ENCODE results near the gene WNT16. TPM values are rescaled to one million over a fixed set of nuclear protein-coding genes. Genes with fewer than 3 reads are reported as not detected.
"Not testable (repeated sequence)": the region's sequence is repeated elsewhere in the genome, so short reads cannot be mapped to it uniquely, and the experiment has no call there.

The WNT16 gene, protein sequence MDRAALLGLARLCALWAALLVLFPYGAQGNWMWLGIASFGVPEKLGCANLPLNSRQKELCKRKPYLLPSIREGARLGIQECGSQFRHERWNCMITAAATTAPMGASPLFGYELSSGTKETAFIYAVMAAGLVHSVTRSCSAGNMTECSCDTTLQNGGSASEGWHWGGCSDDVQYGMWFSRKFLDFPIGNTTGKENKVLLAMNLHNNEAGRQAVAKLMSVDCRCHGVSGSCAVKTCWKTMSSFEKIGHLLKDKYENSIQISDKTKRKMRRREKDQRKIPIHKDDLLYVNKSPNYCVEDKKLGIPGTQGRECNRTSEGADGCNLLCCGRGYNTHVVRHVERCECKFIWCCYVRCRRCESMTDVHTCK
- total RNA-seq (2014; rRNA removed; shearing (Covaris generic)), result not detected in 2 replicates

DNA sequence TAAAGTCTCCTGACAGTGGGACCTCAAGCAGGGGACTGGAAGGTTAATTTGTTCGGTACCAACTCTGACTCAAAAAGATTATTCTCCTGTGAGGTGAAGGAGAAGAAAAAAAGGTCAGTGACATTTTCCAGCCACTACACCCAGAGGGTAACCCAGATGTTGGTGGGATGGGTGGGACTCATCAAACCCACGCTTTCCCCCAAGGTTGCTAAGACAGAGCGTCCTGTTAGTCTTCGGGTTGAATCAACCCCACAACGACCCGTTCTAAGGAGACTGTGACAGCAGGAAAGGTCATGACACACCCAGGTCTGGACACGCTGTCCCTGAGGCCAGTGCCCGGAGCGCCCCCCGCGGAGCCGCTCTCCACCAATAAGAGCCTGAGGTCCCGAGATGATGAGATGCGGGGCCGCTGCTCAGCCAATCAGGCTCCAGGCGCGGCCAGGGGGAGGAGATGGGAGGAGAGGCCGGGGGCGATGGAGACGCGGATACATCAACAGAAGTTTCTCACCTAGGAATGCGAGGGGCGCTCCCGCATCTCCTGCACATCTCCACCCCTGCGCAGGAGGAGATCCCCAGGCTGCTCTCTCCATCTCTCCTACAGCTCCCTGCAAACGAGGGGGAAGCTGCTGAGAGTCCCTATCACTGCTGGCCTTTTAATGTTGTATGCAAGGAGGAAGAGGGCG, at the start of gene WNT16:
Gene WNT16 (plus strand): TSS at position 493 of the 683 bp plus-strand sequence. CDS start 293 bp downstream, outside the sequence.
- no peak for DNase-seq (ENCODE audit: low spot score)

DNA sequence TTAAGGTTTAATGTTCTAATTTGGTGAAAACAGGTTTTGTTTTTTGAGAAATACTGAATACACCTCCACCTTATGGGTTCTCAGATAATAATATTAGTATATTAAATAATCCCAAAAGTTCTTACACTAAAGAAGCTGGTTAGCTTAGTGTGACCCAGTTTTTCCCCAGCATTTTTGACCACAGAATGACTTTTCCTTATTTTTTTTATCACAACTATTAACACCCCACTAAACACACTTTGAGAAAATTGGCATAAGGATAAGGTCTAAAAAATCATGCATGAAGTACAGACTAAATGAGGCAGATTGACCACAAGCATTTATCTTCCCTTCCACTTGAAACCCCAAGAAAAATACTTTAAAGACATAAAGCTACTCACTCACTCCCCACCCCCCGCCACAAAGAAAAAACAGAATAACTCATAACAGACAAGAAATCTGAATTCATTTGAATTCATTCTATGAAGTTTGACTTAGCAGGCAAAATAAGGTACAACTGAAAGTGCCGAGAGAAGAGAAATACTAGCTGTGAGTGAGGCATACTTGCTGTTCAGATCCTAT, 49.7 kb upstream of the WNT16 start:
- DNase-seq (ENCODE audit: low spot score), result no peak

DNA sequence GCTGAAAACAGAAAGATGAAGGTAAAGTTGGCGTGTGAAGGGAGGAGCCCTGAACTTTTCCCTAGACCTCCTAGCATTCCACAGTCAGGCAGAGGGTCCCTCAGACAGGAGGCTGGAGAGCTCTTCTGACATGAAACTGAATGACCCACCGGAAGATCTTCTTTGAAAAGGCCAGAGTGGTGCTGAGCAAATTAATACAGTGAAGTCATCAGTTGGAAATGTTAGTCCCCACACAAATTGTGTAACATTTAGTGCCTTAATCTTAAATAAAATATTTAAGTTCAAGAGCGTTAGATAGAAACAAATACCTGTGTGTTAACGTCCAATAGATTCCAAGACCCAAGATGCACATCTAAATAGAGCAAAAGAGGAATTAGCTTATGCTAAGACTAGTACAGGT, 49.0 kb upstream of the WNT16 start:
- no peak for DNase-seq (ENCODE audit: low spot score)

DNA sequence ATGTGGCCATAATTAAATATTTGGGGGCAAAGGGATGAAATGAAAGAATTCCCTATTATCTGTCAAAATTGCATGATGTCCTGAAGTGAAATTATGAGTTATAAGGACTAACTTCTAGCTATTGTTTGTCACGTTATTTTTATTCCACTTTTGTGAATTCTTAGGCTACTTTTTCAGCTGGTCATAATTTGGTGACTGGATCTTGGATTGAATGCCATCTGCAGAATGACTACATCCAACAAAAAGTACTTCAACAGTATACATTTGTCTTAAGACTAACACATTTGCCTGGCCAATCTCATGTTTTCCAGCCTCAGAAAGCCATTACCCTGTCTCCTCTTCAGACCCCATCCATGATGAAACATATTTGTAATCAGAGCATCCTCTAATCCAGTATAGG, 48.1 kb upstream of the WNT16 start:
- DNase-seq (ENCODE audit: low spot score), result no peak

DNA sequence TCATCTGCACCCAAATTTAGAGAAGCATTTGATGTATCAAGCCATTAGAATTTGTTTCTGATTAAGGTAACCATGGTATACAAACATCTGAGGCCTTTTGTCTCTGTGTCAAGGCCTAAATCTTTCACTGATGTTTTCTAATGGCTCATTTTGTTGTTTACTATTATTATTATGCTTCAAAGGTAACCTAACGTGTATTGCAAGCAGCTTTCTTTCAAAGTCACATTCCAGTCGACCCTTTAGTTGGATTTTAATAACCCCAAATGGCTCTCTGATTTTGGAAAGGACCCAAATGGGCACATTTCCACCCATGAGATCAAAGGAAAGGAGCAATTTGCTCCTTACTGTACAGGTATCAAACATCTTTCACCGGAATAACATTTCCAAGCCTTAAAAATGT, 46.7 kb upstream of the WNT16 start:
- no peak for DNase-seq (ENCODE audit: low spot score)

DNA sequence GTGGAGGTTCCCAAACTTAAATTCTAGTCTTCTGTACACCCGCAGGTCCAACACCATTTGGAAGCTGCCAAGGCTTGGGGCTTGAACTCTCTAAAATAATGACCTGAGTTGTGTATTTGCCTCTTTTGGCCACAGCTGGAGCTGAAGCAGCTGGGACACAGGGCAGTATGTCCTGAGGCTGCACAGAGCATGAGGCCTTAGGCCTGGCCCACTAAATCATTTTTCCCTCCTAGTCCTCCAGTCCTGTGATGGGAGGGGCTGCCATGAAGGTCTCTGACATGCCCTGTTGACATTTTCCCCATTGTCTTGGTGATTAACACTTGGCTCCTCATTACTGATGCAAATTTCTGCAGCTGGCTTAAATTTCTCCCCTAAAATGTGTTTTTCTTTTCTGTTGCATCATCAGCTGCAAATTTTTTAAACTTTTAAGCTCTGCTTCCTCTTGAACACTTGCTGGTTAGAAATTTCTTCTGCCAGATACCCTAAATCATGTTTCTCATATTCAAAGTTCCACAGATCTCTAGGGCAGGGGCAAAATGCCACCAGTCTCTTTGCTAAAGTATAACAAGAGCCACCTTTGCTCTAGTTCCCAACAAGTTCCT, 43.6 kb upstream of the WNT16 start:
- DNase-seq (ENCODE audit: low spot score), result no peak

DNA sequence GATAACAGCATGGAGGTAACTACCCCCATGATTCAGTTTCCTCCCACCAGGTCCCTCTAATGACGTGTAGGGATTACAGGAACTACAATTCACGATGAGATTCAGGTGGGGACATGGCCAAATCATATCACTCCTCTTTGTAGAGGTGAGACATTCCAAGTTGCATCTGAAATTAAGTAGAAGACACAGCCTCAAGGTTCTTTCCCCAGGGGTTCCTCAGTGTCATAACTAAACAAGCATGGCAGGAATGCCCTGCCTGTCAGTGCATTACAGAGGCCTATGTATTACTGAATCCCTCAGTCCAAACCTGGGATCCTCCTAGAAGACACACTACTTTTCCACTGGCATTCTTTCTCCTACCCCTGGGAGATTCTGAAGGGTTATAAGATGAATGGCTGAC, 42.6 kb upstream of the WNT16 start:
- no peak for DNase-seq (ENCODE audit: low spot score)

DNA sequence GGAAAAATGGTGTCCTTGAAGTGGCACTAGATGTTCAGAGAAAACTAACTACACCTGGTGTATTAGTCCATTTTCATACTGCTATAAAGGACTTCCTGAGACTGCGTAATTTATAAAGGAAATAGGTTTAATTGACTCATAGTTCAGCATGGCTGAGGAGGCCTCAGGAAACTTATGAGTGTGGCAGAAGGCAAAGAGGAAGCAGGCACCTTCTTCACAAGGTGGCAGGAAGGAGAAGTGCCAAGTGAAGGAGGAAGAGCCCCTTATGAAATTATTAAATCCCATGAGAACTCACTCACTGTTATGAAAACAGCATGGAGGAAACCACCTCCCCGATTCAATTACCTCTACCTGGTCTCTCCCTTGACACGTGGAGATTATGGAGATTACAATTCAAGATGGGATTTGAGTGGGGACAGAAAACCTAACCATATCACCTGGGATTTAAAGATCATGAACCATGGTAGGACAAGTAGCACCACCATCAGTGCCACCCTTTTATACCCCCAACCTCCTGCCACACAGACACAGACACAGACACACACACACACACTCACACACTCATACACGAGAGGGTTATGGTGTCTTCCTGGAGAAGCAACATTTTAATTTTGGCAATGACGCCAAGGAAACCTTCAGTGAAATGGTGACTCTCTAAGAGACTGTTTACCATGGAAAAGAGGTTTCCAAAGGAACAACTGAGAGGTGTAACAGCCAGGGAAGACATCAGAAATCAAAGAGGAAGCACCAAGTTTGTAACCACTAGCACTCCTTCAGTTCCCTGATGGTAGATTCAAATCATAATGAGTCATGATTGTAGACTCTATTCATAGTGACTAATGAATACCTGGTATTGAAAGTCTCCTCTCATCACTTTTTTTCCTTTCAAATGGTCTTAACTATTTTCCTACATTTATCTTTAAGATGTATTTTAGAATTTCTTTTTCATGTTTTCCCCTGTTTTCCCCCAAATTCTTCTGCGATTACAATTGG, 41.8 kb upstream of the WNT16 start:
- no peak for DNase-seq (ENCODE audit: low spot score)

DNA sequence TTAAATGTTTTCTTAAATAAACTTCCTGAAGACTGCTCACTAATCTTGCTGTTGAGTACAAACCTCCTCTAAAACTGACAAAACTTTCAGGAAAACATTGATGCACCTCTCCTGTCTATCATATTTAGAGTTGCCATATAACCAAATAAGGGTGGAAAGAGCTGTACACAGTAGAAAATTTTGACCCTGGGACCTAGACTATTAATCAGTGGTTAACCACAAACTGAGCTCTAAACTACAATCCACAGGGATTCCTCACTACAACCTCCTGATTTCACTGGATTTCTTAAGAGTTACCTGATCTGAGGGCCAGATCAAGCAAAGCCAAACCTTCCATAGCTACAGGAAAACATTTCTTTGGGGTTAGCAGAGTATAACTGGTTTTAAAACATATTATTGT, 39.9 kb upstream of the WNT16 start:
- peak; percentile 73 for DNase-seq (ENCODE audit: low spot score)

DNA sequence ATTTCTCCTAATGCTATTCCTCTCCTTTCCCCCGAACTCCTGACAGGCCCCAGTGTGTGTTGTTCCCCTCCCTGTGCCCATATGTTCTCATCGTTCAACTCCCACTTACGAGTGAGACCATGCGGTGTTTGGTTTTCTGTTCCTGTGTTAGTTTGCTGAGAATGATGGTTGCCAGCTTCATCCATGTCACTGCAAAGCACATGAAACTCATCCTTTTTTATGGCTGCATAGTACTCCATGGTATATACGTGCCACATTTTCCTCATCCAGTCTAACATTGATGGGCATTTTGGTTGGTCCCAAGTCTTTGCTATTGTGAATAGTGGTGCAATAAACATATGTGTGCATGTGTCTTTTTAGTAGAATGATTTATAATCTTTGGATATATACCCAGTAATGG, 38.9 kb upstream of the WNT16 start:
- not testable (repeated sequence) for DNase-seq (ENCODE audit: low spot score)

DNA sequence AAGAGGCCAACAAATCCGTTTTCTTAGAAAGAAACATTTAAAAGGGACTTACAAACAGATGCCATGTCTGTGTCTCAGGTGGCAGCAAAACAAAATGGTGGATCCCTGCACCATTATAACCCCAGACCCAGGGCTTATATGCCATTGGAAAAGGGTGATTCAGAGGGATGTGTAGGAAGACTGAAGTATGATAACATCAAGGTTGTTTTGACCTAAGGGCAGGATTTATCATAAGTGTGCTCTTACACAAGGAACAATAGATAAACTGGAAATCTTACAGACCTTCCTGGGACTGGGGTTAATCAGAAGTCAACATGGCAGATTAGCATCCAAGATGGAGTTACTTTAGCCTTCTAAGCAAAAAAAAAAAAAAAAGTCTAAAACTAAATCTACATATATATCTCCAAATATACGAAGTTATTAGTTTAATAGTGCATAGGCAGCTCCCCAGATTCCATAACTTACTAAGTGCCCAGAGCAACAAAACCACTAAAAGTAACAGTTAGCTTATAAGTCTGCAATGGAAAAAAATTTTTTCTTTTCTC, 34.3 kb upstream of the WNT16 start:
- no peak for DNase-seq (ENCODE audit: low spot score)

DNA sequence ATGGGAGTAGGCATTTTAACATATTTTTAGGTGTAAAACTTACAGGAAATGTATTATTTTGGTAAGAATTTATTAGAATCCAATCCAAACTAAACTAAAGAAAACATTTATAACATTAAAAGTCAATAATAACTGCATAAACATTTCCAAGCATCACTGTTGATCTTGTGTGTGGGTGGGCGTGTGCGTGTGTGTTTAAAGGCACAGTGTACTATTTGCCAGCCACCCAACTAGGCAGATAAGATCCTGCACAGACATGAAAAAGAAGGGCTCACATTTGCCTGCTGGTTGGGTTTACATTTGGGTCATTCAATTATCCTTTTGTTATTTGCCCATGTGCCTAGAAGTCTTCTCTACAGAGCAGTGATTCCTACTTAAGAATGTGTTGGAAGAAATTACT, 31.0 kb upstream of the WNT16 start:
- no peak for DNase-seq (ENCODE audit: low spot score)

DNA sequence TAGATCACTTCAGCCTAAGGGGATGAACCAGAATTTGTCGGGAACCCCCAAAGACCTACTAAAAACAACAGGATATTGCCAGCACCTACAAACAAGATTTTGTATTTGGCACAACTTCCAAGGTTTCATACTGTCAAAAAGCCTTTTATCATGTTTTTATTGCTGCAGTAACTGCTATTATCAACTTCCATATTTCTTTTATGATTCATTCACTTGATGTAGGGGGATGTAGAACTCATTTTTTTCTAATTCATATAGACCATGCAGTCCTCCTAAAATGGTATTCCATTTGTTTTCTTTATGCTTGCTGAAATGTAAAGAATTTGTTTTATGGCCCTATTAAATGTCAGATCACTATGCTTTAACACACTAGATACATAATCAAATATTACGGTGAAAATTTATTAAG, 30.0 kb upstream of the WNT16 start:
- no peak for DNase-seq (ENCODE audit: low spot score)

DNA sequence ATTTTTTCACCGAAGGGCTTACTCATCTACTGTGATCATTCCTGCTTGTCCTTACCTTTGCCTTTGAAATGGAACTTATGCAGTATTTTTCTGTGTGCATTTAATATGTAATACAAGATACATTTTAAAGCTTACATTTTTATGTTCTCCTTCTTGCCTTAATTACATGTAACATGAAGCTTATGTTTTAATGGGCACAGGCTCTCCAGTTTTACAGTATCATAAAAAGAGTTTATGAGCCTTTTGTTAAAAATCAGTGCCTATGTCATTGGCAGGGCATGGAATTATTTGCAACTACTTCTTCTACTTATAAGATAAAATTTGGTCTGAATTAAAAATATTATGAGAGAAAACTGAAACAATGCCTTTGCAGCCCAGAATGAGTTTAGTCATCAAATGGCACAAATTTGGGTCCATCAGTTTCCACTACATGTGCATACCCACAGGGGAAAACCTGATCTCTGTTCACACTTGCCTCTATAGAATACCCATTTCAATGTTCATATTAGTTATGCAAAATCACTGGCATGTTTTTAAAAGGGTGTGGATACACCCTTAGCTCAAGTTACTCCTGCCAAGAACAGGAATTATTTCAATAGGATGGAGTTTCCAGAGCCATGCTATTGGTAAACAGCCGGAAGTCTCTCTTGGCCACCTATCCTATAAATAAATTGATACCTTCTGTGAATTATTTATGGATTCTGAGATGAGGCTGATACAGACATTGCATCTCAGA, 27.9 kb upstream of the WNT16 start:
- DNase-seq (ENCODE audit: low spot score), result no peak

DNA sequence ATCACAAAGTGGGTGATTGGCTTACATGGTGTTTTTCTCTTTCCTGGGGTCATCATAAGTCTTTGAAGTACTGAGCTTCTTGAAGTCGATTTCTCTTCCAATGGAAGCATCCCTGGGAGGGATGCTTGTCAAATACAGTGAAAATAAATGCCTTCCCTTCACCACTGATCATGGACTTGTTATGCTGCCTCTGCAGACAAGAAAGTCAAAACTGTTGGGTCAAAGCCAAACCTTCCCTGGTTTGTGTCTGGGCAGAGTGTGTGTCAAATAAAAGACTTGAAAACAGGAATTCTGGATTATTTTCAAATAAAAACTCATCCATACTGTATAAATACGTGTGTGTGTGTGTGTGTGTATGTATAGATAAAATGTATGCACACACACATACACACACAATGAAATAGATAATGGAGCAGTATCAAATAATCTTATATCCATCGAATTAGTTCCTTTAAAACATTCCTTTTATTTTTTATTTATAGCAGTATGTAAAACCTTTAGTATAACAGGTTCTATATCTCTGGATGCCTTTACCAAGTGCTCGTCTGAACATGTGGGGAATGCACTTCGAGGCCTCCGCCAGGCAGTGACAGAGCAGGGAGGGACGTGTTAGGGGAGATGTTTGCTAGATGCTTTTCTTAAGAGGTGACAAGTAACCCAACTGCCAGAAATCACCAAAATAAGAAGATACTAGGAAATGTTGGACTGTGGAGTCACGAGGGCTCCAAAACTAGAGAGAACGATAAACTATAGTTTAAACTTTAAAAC, 27.2 kb upstream of the WNT16 start:
- no peak for DNase-seq (ENCODE audit: low spot score)

DNA sequence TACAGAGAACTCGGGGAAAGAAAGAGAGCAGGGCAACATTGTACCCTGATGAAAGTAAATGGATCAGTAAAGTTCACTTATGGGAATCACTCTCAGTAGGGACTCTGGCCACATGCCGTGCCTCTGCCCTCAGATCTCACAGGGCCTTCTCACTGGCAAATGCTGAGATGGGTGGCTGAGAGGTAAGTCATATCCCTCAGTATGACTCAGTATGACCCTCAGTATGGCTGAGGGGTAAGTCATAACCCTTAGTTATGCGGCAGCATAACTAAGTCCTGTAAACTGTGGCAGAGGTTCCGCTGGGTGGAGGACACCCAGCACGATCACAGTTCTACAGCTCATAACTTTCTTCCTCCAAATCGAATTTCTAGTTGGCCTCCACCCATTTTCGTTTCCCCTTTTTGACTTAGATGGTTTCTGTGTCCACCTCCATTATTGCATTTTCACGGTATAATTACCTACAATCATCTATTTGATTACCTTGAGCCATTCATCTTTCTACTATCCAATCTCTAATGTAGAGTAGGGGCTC, 26.5 kb upstream of the WNT16 start:
- DNase-seq (ENCODE audit: low spot score), result no peak

DNA sequence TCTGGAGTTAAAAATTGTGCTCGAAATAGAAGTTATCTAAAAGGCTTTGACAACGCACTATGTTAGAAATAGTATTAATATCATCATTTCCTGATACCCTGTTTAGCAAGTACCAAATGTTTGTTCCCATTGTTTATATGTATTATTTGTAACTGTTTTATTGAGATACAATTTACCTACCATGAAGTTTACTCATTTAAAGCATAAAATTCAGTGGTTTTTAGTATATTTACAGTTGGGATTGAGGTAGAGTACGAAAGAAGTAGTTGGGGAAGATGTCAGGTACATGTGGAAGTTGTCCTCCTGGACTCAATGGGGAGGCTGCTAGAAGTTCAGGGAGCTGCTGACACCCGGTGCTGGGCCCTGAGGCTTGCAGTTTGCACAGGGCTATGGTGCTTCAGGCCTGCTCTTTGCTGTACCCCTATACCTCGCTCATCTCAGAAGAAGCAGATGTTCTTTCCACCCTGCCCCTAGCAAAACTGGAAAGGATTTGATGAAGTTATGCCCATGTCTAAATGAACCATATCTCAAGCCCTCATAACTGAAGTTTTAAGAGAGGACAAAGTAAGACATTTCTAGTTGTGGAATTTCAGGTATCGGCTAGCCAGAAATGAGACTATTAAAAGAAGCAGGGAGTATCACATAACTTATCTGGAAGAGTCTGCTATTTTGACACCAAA, 25.2 kb upstream of the WNT16 start:
- no peak for DNase-seq (ENCODE audit: low spot score)

DNA sequence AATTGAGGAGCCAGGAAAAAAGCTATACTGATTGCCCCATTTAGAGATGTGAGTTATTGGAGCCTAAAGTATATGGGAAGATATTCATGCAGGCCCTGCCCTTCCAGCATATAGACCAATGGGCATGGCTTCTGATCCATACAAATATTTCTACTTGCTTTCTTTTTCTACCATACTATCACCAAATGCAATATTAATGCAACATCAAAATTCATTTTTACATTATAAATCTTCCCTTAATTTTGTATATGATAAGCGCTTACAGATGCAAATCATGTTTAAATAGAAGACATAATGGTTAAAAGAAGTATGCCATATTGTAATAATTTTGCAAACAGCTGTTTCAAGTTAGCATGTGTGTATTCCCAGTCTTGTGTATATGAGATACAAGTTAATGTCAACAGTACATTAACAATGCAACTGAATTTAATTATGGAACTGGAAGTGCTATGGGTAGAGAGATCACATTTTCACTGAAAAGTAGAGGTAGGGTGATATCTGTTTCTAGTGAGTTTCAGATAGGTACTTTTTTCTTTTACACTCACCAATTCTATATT, 24.6 kb upstream of the WNT16 start:
- DNase-seq (ENCODE audit: low spot score), result no peak

Measured in H4 (cell line).